Adipocyte (in vitro differentiated cells): ENCODE results near the gene PPP4R4.
"Not testable (repeated sequence)": the region's sequence is repeated elsewhere in the genome, so short reads cannot be mapped to it uniquely, and the experiment has no call there.

Experiments used
- DNase-seq: peaks from one replicate; pipeline ENCODE4 v3.0.0-alpha.2; 2015; ENCODE audit warnings: low read depth
- H3K27me3 ChIP-seq: replicated peaks from 2 replicates; pipeline ENCODE4 v1.7.0; 2013; ENCODE audit warnings: mild to moderate bottlenecking, low read length, moderate library complexity; ENCODE audit not compliant: control insufficient read depth, insufficient read depth
- H3K36me3 ChIP-seq: 2 replicates; pipeline ENCODE4 v1.7.0; 2013; ENCODE audit warnings: low read length, mild to moderate bottlenecking, moderate library complexity; ENCODE audit not compliant: control insufficient read depth, insufficient read depth, severe bottlenecking
- H3K4me1 ChIP-seq: 2 replicates; pipeline ENCODE4 v1.7.0; 2013; ENCODE audit warnings: mild to moderate bottlenecking, low read length, moderate library complexity; ENCODE audit not compliant: control insufficient read depth, insufficient read depth
- H3K4me3 ChIP-seq: 2 replicates; pipeline ENCODE4 v1.7.0; 2013; ENCODE audit warnings: mild to moderate bottlenecking, low read length, moderate library complexity
- H3K9ac ChIP-seq: 2 replicates; pipeline ENCODE4 v1.7.0; 2013; ENCODE audit warnings: mild to moderate bottlenecking, low read length, moderate library complexity
- H3K9me3 ChIP-seq: 2 replicates; pipeline ENCODE4 v1.7.0; 2013; ENCODE audit warnings: mild to moderate bottlenecking, low read length, moderate library complexity; ENCODE audit not compliant: control insufficient read depth

The PPP4R4 gene

GRCh38 chr14:94181835-94182234 is 7.7 kb downstream of the PPP4R4 start:
- DNase-seq, result no peak
- H3K36me3 ChIP-seq, result no peaks in the 10 kb centered on the region
- H3K4me1 ChIP-seq, result no peaks in the 10 kb centered on the region
- H3K9ac ChIP-seq, result no peak overlapping the region
- H3K9me3 ChIP-seq, result no peaks in the 10 kb centered on the region
- no peak overlapping the region for H3K4me3 ChIP-seq
- H3K27me3 ChIP-seq, result no peaks in the 10 kb centered on the region

DNA sequence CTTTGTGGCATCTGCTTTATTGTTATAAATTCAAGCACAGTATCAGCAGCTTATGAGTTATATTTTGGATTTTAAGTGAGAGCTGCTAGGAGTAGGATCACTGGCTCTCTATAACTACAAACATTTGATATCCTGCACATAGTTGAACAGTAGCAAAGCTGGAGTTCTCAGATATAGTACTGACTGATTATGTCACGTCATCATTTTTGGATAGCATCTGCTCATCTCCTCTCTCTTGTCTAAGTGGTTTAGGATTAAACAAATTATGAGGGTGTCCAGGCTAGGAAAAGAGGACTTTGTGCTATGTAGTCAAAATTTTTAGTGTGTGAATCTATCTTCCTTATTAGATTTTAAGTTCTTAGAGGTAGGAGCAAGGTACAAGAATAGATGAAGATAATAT is 18.4 kb downstream of the PPP4R4 start:
- Histone ChIP-seq H3K4me1 (no peaks in the 10 kb centered on the region), H3K9ac (no peak overlapping the region), H3K27me3 (no peaks in the 10 kb centered on the region), H3K4me3 (no peak overlapping the region), H3K9me3 (peaks cover 21% of the 10 kb centered on the region), H3K36me3 (no peaks in the 10 kb centered on the region)
- DNase-seq, result no peak

GRCh38 chr14:94193776-94194175 is 19.7 kb downstream of the PPP4R4 start:
- no peaks in the 10 kb centered on the region for H3K27me3 ChIP-seq
- peaks cover 21% of the 10 kb centered on the region for H3K9me3 ChIP-seq
- H3K4me1 ChIP-seq, result no peaks in the 10 kb centered on the region
- no peak overlapping the region for H3K9ac ChIP-seq
- no peak overlapping the region for H3K4me3 ChIP-seq
- H3K36me3 ChIP-seq, result no peaks in the 10 kb centered on the region
- no peak for DNase-seq

GRCh38 chr14:94196057-94196456 is 21.9 kb downstream of the PPP4R4 start:
- Histone ChIP-seq H3K9ac (no peak overlapping the region), H3K36me3 (no peaks in the 10 kb centered on the region), H3K9me3 (peaks cover 23% of the 10 kb centered on the region), H3K4me3 (no peak overlapping the region), H3K27me3 (no peaks in the 10 kb centered on the region), H3K4me1 (no peaks in the 10 kb centered on the region)
- DNase-seq, result no peak

GRCh38 chr14:94203473-94204210 is 29.5 kb downstream of the PPP4R4 start:
- H3K4me3 ChIP-seq, result no peak overlapping the region
- H3K27me3 ChIP-seq, result no peaks in the 10 kb centered on the region
- peaks cover 6% of the 10 kb centered on the region for H3K9me3 ChIP-seq
- no peaks in the 10 kb centered on the region for H3K36me3 ChIP-seq
- peak; percentile 56 for DNase-seq
- H3K4me1 ChIP-seq, result peaks cover 7% of the 10 kb centered on the region
- H3K9ac ChIP-seq, result no peak overlapping the region

- H3K9me3 ChIP-seq, result peaks cover 5% of the 10 kb centered on the region
- no peak overlapping the region for H3K9ac ChIP-seq
- H3K36me3 ChIP-seq, result no peaks in the 10 kb centered on the region
- H3K27me3 ChIP-seq, result no peaks in the 10 kb centered on the region
- DNase-seq, result peak; percentile 14
- no peak overlapping the region for H3K4me3 ChIP-seq
- H3K4me1 ChIP-seq, result no peaks in the 10 kb centered on the region
Observed at GRCh38 chr14:94213021-94213420, 38.9 kb downstream of the PPP4R4 start.

DNA sequence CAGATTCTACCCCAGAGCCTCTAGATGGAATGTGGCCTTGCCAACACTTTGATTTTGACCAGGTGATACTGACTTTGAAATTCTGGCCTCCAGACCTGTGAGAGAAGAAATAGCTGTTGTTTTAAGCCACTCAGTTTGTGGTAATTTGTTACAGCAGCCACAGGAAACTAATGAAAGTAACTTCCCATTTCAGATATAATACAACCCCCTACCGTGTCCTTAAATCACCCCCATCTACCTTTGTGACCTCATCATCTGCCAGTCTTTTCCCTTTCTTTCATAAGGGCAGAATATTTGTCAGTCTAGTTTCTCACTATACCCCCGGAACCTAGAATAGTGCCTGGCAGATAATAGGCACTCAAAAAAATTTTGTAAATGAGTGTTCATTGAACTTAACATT is 39.6 kb downstream of the PPP4R4 start:
- Histone ChIP-seq H3K4me1 (no peaks in the 10 kb centered on the region), H3K27me3 (no peaks in the 10 kb centered on the region), H3K36me3 (no peaks in the 10 kb centered on the region), H3K9me3 (peaks cover 5% of the 10 kb centered on the region), H3K4me3 (no peak overlapping the region), H3K9ac (no peak overlapping the region)
- no peak for DNase-seq

DNA sequence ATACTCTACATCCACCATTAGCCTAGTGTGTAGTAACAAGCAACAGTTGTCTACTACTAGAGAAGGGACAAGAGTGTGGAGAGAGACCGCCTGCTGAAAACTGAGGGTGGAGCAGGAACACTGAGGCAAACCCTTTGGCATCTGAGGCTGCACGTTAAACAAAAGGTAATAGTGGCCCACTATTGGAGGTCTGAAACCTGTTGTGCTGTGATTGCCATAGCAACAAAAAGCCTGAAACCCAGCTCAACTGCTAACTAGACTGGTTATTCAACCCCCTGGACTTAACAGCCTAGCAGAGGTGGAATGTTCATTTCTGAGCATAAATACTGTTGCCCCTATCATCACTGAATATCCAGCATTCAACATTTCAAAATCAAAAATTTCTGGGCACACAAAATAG is 43.0 kb downstream of the PPP4R4 start:
- Histone ChIP-seq H3K4me1 (no peaks in the 10 kb centered on the region), H3K36me3 (no peaks in the 10 kb centered on the region), H3K4me3 (no peak overlapping the region), H3K9me3 (peaks cover 13% of the 10 kb centered on the region), H3K27me3 (no peaks in the 10 kb centered on the region), H3K9ac (no peak overlapping the region)
- DNase-seq, result no peak

- not testable (repeated sequence) for H3K27me3 ChIP-seq, H3K36me3 ChIP-seq, H3K9ac ChIP-seq, H3K4me1 ChIP-seq, DNase-seq
- Histone ChIP-seq H3K4me3 (peak overlapping the region; percentile 61), H3K9me3 (peaks cover 18% of the 10 kb centered on the region)
Observed at GRCh38 chr14:94218198-94218886, 44.2 kb downstream of the PPP4R4 start.

- Histone ChIP-seq H3K27me3 (no peaks in the 10 kb centered on the region), H3K9me3 (peaks cover 19% of the 10 kb centered on the region), H3K9ac (no peak overlapping the region), H3K4me1 (peaks cover 20% of the 10 kb centered on the region), H3K4me3 (no peak overlapping the region), H3K36me3 (no peaks in the 10 kb centered on the region)
- no peak for DNase-seq
Observed at GRCh38 chr14:94224040-94224439, 49.9 kb downstream of the PPP4R4 start.

DNA sequence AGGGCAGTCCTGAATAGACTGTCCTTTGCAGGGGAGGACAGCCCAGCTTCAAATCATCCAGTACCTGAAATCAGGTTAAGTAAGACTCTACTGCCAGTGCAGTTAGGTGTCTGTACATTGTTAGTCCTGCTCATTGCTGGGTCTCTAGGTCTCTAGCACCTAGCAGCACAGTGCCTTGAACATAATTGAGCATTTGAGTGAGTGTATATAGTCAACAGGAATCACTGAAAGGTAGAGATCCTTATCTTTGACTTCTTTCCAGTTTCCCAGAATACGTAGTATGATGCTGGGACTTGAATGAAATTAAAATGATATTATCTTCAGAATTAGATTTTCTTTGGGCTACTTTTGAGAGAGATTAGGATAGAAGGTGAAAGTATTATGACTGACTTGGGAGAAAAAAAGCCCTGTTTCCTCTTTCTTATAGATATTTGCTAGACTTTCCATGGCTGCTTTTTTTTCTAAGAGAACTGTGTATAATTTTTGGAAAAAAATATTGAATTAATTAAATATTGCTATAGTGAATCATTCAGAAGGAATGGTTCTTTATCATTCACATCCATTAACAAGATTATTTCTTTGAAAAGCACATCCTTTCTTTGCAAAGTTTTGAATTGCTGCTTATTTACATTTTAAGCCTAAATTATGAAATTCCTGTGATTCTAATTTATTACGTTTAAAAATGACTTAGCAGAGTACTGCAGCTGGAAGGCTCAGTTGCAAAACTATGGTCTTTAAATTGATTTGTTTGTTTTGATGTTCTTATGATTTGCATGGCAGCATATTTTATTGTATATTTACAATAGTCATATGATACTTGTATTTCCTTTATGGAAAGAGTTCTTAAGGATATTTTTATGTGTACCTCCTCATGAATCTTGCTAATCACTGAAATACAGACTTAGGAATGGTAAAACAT is 51.6 kb downstream of the PPP4R4 start:
- Histone ChIP-seq H3K4me1 (peaks cover 20% of the 10 kb centered on the region), H3K9me3 (peaks cover 24% of the 10 kb centered on the region), H3K9ac (no peak overlapping the region), H3K4me3 (no peak overlapping the region), H3K27me3 (no peaks in the 10 kb centered on the region), H3K36me3 (no peaks in the 10 kb centered on the region)
- DNase-seq, result peak; percentile 48
